Gastroesophageal sphincter (tissue), 3 donors: ENCODE results near the gene USP46.

Experiments
- CTCF ChIP-seq, 4 experiments: fragments of 200-600 bp in 2 of 4; fragments of 450-650 bp in 2 of 4; sonication (generic) in 1 of 4; IDR thresholded peaks; one replicate each; pipeline ENCODE4 v1.5.1; 2017 to 2019; ENCODE audit warnings: antibody characterized with exemption in 4 of 4, mild to moderate bottlenecking in 2 of 4, moderate library complexity in 2 of 4
- EP300 ChIP-seq: sonication (generic); formaldehyde crosslinking; IDR thresholded peaks from one replicate; pipeline ENCODE4 v1.6.1; 2017; ENCODE audit warnings: antibody characterized with exemption, mild to moderate bottlenecking
- POLR2A ChIP-seq, 2 donors: fragments of 450-650 bp; IDR thresholded peaks; one replicate each; pipeline ENCODE4 v1.6.1; 2017; ENCODE audit warnings: antibody characterized with exemption in 2 of 2, mild to moderate bottlenecking in 2 of 2, moderate library complexity in 1 of 2
- POLR2AphosphoS5 ChIP-seq: sonication (generic); formaldehyde crosslinking; IDR thresholded peaks from one replicate; pipeline ENCODE4 v1.6.1; 2017; ENCODE audit warnings: antibody characterized with exemption

- no peak for TF ChIP-seq CTCF (IDR thresholded peaks at IDR 0.05)
- no peak for TF ChIP-seq POLR2AphosphoS5
- TF ChIP-seq POLR2A (IDR thresholded peaks at IDR 0.05): no peak
- TF ChIP-seq EP300: no peak
Observed at GRCh38 chr4:52576326-52576725, 82.8 kb downstream of the USP46 start.
